ENCODE measurements around the gene TMEM179. TPM values are rescaled to one million over a fixed set of nuclear protein-coding genes. Genes with fewer than 3 reads are reported as not detected.

The TMEM179 gene
- total and polyA plus RNA-seq, 2 of the 8 experiments (the other 6 are each of a cell fraction or from before 2014, with no cell fraction given) = 2.9 to 4.0 TPM

DNA sequence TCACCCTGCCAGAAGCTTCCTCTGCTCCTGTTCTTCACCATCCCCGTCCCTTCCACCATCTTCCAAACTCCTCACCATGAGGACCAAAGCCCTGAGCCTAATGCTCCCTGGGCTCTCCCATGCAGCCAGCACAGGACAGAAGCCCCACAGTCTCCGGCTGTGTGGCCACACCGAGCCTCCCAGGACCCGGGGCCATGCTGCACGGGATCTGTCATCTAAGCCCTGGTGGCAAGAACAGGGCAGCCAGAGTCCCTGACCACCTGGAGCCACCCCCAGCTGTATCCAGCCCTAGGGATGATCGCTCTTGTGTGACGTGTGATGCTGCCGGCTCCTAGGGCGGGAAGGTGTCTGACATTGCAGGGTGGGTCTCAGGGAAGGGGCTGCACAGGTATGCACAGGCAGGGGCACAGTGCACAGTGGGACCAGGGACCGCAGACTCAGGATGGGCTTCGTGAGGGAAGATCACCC lies 8.1 kb downstream of the TMEM179 start (continued):
- TF ChIP-seq JUND (IDR thresholded peaks at IDR 0.05; ENCODE audit: low read length) (no peak), NRF1 (IDR thresholded peaks at IDR 0.05; ENCODE audit: low read depth, low read length) (no peak)
- TF ChIP-seq, protein P1, sequence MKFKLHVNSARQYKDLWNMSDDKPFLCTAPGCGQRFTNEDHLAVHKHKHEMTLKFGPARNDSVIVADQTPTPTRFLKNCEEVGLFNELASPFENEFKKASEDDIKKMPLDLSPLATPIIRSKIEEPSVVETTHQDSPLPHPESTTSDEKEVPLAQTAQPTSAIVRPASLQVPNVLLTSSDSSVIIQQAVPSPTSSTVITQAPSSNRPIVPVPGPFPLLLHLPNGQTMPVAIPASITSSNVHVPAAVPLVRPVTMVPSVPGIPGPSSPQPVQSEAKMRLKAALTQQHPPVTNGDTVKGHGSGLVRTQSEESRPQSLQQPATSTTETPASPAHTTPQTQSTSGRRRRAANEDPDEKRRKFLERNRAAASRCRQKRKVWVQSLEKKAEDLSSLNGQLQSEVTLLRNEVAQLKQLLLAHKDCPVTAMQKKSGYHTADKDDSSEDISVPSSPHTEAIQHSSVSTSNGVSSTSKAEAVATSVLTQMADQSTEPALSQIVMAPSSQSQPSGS (IDR thresholded peaks at IDR 0.05; ENCODE audit: low read length) = no peak

Measured in H1 (cell line).